Central memory CD4-positive, alpha-beta T cell (primary cell): Measurements from ENCODE around the gene C18orf63.
"Not testable (repeated sequence)": the region's sequence is repeated elsewhere in the genome, so short reads cannot be mapped to it uniquely, and the experiment has no call there.

Experiments used
- DNase-seq: peaks from one replicate; pipeline ENCODE4 v3.0.0; 2022

C18orf63 gene

GRCh38 chr18:74286856-74287255, 28.8 kb upstream of the C18orf63 start:
- DNase-seq = no peak

- DNase-seq = no peak
Observed at GRCh38 chr18:74288041-74288440, 27.6 kb upstream of the C18orf63 start.

GRCh38 chr18:74288730-74289129, 26.9 kb upstream of the C18orf63 start:
- DNase-seq = no peak

- DNase-seq = no peak
Observed at GRCh38 chr18:74289137-74289536, 26.5 kb upstream of the C18orf63 start.

- DNase-seq = no peak
Observed at GRCh38 chr18:74290021-74290420, 25.6 kb upstream of the C18orf63 start.

- no peak for DNase-seq
Observed at GRCh38 chr18:74290794-74291471, 24.7 kb upstream of the C18orf63 start.

GRCh38 chr18:74291472-74291770, 24.2 kb upstream of the C18orf63 start:
- DNase-seq = no peak

GRCh38 chr18:74291771-74292540, 23.7 kb upstream of the C18orf63 start, which contains the start of gene CYB5A:
Gene CYB5A, minus strand, starts transcription at chr18:74291963. Its CDS starts 88 bp downstream, at chr18:74291875.
- DNase-seq = peak; percentile 99

- no peak for DNase-seq
Observed at GRCh38 chr18:74292541-74292858, 23.1 kb upstream of the C18orf63 start.

GRCh38 chr18:74292982-74293381, 22.7 kb upstream of the C18orf63 start:
- DNase-seq = not testable (repeated sequence)

GRCh38 chr18:74294526-74294925, 21.1 kb upstream of the C18orf63 start:
- no peak for DNase-seq

- no peak for DNase-seq
Observed at GRCh38 chr18:74299162-74299561, 16.5 kb upstream of the C18orf63 start.

GRCh38 chr18:74299746-74300145, 15.9 kb upstream of the C18orf63 start:
- DNase-seq = no peak

GRCh38 chr18:74303306-74303705, 12.3 kb upstream of the C18orf63 start:
- DNase-seq = no peak

- no peak for DNase-seq
Observed at GRCh38 chr18:74303936-74304335, 11.7 kb upstream of the C18orf63 start.

- no peak for DNase-seq
Observed at GRCh38 chr18:74310411-74310810, 5.2 kb upstream of the C18orf63 start.

GRCh38 chr18:74311000-74311399, 4.6 kb upstream of the C18orf63 start:
- DNase-seq = no peak

GRCh38 chr18:74314759-74315463, 728 bp upstream of the C18orf63 start:
- DNase-seq = no peak

- no peak for DNase-seq
Observed at GRCh38 chr18:74316257-74317170, 875 bp downstream of the C18orf63 start.

GRCh38 chr18:74326231-74326630, 10.6 kb downstream of the C18orf63 start:
- DNase-seq = no peak

GRCh38 chr18:74326791-74327190, 11.2 kb downstream of the C18orf63 start:
- DNase-seq = not testable (repeated sequence)

- DNase-seq = no peak
Observed at GRCh38 chr18:74328206-74328605, 12.6 kb downstream of the C18orf63 start.

- no peak for DNase-seq
Observed at GRCh38 chr18:74329688-74330205, 14.1 kb downstream of the C18orf63 start.
